Left renal cortex interstitium (tissue), 4 donors: Measurements from ENCODE around the gene EPHA7. TPM values are rescaled to one million over a fixed set of nuclear protein-coding genes. Genes with fewer than 3 reads are reported as not detected.

Source experiments
- DNase-seq, 4 donors: peaks; one replicate each; pipeline ENCODE4 v3.0.0-alpha.2; 2013; ENCODE audit warnings: low read depth in 4 of 4, low spot score in 2 of 4, missing footprints in 1 of 4
- polyA plus RNA-seq, 4 donors: library from polyadenylated mRNA; unstranded; fragments of 120-200 nt; gene quantifications; one replicate each; pipeline ENCODE4 v1.2.1, GENCODE V29; 2013; ENCODE audit not compliant: insufficient read length in 4 of 4

EPHA7 gene
- polyA plus RNA-seq, 4 donors: 36.3 to 47.2 (median 40.6) TPM

GRCh38 chr6:93329301-93330000 is 89.9 kb downstream of the EPHA7 start:
- DNase-seq: no peak

GRCh38 chr6:93327857-93328256 is 91.5 kb downstream of the EPHA7 start:
- no peak for DNase-seq

- no peak for DNase-seq
Measured at GRCh38 chr6:93325761-93326160, 93.6 kb downstream of the EPHA7 start.

GRCh38 chr6:93323630-93324029 is 95.7 kb downstream of the EPHA7 start:
- no peak for DNase-seq

- DNase-seq: no peak
Measured at GRCh38 chr6:93322651-93323050, 96.7 kb downstream of the EPHA7 start.

GRCh38 chr6:93319304-93319703 is 100.1 kb downstream of the EPHA7 start:
- DNase-seq: no peak

- no peak for DNase-seq
Measured at GRCh38 chr6:93318121-93318520, 101.2 kb downstream of the EPHA7 start.

- DNase-seq: no peak
Measured at GRCh38 chr6:93317592-93317991, 101.8 kb downstream of the EPHA7 start.

GRCh38 chr6:93307505-93308409 is 111.6 kb downstream of the EPHA7 start:
- DNase-seq: no peak

- DNase-seq: no peak
Measured at GRCh38 chr6:93305088-93305487, 114.3 kb downstream of the EPHA7 start.

GRCh38 chr6:93304505-93304904 is 114.9 kb downstream of the EPHA7 start:
- no peak for DNase-seq

- DNase-seq: no peak
Measured at GRCh38 chr6:93300661-93301060, 118.7 kb downstream of the EPHA7 start.

GRCh38 chr6:93299622-93300021 is 119.7 kb downstream of the EPHA7 start:
- no peak for DNase-seq

- no peak for DNase-seq
Measured at GRCh38 chr6:93295631-93296030, 123.7 kb downstream of the EPHA7 start.

- DNase-seq: no peak
Measured at GRCh38 chr6:93294879-93295278, 124.5 kb downstream of the EPHA7 start.

- no peak for DNase-seq
Measured at GRCh38 chr6:93293872-93294271, 125.5 kb downstream of the EPHA7 start.

GRCh38 chr6:93293460-93293859 is 125.9 kb downstream of the EPHA7 start:
- DNase-seq: no peak

- no peak for DNase-seq
Measured at GRCh38 chr6:93282521-93283031, 136.8 kb downstream of the EPHA7 start.

- no peak for DNase-seq
Measured at GRCh38 chr6:93278241-93278640, 141.1 kb downstream of the EPHA7 start.

- no peak for DNase-seq
Measured at GRCh38 chr6:93272896-93273295, 146.5 kb downstream of the EPHA7 start.

GRCh38 chr6:93272211-93272610 is 147.1 kb downstream of the EPHA7 start:
- DNase-seq: no peak
